Parathyroid adenoma (tissue), 2 donors: ENCODE results near the gene ARAP3.

ENCODE experiments used
- H2AFZ ChIP-seq: fragments of 300-600 bp; sonication (generic); one replicate; pipeline ENCODE4 v1.7.0; 2017; ENCODE audit warnings: antibody characterized with exemption, mild to moderate bottlenecking
- H3K27ac ChIP-seq: fragments of 300-600 bp; sonication (generic); one replicate; pipeline ENCODE4 v1.7.0; 2017
- H3K27me3 ChIP-seq: fragments of 300-600 bp; sonication (generic); one replicate; pipeline ENCODE4 v1.7.0; 2017; ENCODE audit warnings: low read length; ENCODE audit not compliant: control insufficient read depth, insufficient read depth
- H3K36me3 ChIP-seq: fragments of 300-600 bp; sonication (generic); one replicate; pipeline ENCODE4 v1.7.0; 2017; ENCODE audit warnings: low read length; ENCODE audit not compliant: control insufficient read depth, insufficient read depth
- H3K4me1 ChIP-seq: fragments of 300-600 bp; sonication (generic); one replicate; pipeline ENCODE4 v1.7.0; 2017; ENCODE audit warnings: control low read depth
- H3K4me2 ChIP-seq: fragments of 300-600 bp; sonication (generic); one replicate; pipeline ENCODE4 v1.7.0; 2017; ENCODE audit warnings: low read length
- H3K4me3 ChIP-seq: fragments of 300-600 bp; sonication (generic); one replicate; pipeline ENCODE4 v1.7.0; 2017; ENCODE audit warnings: low read depth, low read length
- H3K79me2 ChIP-seq: fragments of 300-600 bp; sonication (generic); one replicate; pipeline ENCODE4 v1.7.0; 2017; ENCODE audit warnings: control low read depth
- H3K9ac ChIP-seq: fragments of 300-600 bp; sonication (generic); one replicate; pipeline ENCODE4 v1.7.0; 2017; ENCODE audit warnings: mild to moderate bottlenecking
- H3K9me3 ChIP-seq: fragments of 300-600 bp; sonication (generic); one replicate; pipeline ENCODE4 v1.7.0; 2017; ENCODE audit warnings: low read length; ENCODE audit not compliant: control insufficient read depth
- TF ChIP-seq, protein P1 (sequence below): fragments of 300-600 bp; sonication (generic); IDR thresholded peaks from one replicate; pipeline ENCODE4 v1.7.0; 2017; ENCODE audit warnings: antibody characterized with exemption, mild to moderate bottlenecking
- donor health status: primary hyperparathyroidism.

ARAP3 gene

DNA sequence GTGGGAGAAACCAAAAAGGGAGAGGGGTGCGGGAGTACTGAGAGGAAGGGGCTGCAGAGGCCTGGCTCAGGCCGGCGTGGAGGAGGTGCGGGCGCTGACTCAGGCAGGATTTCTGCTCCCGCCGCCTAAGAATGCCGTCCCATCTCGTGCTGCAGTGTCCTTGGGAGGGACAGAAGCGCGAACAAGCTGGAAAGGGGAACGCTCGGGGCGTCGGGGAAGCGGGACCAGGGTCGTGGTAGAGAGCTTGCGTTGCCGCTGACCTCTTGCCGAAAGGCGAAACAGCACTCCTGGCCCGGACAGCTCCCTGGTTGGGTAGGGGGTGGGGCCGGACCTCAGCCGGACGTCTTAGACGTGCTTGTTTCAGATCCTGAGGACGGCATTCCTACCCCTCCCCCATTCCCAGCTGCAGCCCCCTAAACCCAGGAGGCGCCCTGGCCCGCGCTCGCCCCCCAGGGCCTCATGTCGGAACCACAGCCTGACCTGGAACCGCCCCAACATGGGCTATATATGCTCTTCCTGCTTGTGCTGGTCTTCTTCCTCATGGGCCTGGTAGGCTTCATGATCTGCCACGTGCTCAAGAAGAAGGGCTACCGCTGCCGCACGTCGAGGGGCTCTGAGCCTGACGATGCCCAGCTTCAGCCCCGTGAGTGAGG lies 44.1 kb downstream of the ARAP3 start:
- Histone ChIP-seq H2AFZ (peak overlapping the region; percentile 95), H3K4me2 (peak overlapping the region; percentile 72), H3K36me3 (no peaks in the 10 kb centered on the region), H3K9me3 (no peaks in the 10 kb centered on the region), H3K27ac (peak overlapping the region; percentile 91), H3K4me1 (peaks cover 6% of the 10 kb centered on the region), H3K9ac (peak overlapping the region; percentile 49), H3K27me3 (no peaks in the 10 kb centered on the region), H3K4me3 (peak overlapping the region; percentile 90), H3K79me2 (peaks cover 19% of the 10 kb centered on the region)
- TF ChIP-seq, protein P1, sequence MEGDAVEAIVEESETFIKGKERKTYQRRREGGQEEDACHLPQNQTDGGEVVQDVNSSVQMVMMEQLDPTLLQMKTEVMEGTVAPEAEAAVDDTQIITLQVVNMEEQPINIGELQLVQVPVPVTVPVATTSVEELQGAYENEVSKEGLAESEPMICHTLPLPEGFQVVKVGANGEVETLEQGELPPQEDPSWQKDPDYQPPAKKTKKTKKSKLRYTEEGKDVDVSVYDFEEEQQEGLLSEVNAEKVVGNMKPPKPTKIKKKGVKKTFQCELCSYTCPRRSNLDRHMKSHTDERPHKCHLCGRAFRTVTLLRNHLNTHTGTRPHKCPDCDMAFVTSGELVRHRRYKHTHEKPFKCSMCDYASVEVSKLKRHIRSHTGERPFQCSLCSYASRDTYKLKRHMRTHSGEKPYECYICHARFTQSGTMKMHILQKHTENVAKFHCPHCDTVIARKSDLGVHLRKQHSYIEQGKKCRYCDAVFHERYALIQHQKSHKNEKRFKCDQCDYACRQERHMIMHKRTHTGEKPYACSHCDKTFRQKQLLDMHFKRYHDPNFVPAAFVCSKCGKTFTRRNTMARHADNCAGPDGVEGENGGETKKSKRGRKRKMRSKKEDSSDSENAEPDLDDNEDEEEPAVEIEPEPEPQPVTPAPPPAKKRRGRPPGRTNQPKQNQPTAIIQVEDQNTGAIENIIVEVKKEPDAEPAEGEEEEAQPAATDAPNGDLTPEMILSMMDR, result peak; percentile 58

DNA sequence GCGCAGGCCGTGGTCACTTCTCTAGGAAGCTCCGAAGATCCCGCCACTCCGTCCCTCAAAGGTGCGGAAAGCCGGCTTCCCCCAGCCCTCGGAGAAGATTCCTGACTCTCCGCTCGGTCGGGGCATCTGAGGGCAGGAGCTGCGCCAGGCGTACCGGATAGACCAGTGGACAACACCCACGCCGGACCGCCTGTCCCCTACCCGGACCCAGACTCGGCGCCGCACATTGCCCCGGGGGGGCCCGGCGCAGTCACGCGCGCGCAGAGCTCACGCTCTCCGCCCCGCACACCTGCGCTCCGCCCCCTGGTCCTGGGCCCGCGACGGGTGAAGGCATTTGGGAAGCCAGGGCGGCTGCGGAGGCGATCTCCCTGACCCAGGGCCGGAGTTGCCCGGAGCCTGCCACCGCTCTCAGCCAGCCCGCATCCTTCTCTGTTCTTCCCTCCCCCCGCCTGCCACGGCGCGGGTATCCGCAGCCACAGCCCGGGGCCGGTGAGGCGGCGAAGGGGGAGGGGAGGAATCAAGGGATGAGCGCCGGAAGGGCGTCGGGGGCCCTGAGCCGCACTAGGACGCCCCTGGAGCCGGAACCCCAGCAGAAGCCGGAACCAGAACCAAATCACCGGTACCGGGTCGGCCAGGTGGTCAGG lies 44.8 kb downstream of the ARAP3 start:
- Histone ChIP-seq H3K27ac (peak overlapping the region; percentile 91), H2AFZ (peak overlapping the region; percentile 95), H3K9me3 (no peaks in the 10 kb centered on the region), H3K9ac (peak overlapping the region; percentile 49), H3K27me3 (no peaks in the 10 kb centered on the region), H3K36me3 (no peaks in the 10 kb centered on the region), H3K4me2 (peak overlapping the region; percentile 72), H3K79me2 (peaks cover 23% of the 10 kb centered on the region), H3K4me1 (peaks cover 6% of the 10 kb centered on the region), H3K4me3 (peak overlapping the region; percentile 90)
- TF ChIP-seq, protein P1, result no peak

DNA sequence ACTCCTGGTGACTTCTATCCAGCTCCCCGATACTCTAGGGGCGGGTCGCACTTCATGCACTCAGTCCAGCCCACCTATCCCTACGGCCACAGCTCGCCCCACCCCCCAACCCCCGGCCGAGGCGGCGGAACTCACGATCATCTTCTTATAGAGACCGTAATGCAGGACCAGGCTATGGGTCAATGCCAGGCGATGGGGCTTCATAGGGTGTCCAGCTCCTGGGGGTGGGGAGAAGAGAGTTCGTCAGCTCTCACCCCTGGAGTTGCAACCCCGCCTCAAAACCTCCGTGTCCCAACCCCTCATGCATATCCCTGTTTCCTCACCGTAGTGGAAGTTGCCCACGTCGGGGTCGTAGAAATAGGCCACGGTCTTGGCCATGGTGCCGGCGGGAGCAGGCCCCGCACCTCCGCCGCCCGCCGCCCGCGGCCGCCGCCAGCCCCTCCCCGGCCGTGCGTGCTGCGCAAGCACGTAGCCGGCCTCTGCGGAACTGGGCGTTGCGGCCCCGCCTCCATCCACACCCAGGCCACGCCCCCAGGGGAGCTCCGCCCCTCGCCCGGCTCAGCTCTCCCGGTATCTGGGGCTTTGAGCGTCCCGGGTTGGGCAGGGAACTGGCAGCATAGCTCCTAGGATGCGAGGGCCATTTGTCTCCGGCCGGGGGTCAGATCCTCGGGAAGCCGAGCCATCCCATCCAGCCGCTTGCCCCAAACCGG lies 45.5 kb downstream of the ARAP3 start, which contains the start of the genes HDAC3 and RELL2:
Gene HDAC3, minus strand, starts transcription at position 437 of the 710 bp plus-strand sequence. Its CDS starts 59 bp downstream, at position 378.
Gene RELL2, plus strand, starts transcription at position 585 of the 710 bp plus-strand sequence. CDS start 1,229 bp downstream, outside the sequence.
- TF ChIP-seq, protein P1, result no peak
- Histone ChIP-seq H3K4me1 (peaks cover 6% of the 10 kb centered on the region), H3K4me2 (peak within 1 kb of the TSS; percentile 84), H3K79me2 (peaks cover 23% of the 10 kb centered on the region), H3K9ac (peak within 1 kb of the TSS; percentile 49), H3K27me3 (no peaks in the 10 kb centered on the region), H2AFZ (peak within 1 kb of the TSS; percentile 95), H3K9me3 (no peaks in the 10 kb centered on the region), H3K4me3 (peak within 1 kb of the TSS; percentile 90), H3K36me3 (no peaks in the 10 kb centered on the region), H3K27ac (peak within 1 kb of the TSS; percentile 91)

DNA sequence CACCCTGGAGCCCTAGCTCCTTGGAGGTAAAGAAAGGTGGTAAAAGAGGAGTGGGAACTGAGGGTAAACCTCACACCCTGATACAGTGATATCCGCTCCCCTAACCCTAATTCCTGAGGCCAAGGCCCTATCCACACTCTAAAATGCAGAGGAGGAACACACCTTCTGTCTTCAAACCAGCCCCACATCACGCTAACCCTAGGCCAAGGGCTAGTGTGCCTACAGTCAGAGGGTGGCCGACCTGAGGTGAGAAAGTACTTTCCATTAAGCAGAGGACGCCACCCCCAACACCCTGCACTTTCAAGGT lies 46.0 kb downstream of the ARAP3 start:
- peak overlapping the region; percentile 84 for H3K4me2 ChIP-seq
- peak overlapping the region; percentile 91 for H3K27ac ChIP-seq
- H3K9me3 ChIP-seq, result no peaks in the 10 kb centered on the region
- peak overlapping the region; percentile 90 for H3K4me3 ChIP-seq
- H3K79me2 ChIP-seq, result peaks cover 23% of the 10 kb centered on the region
- peaks cover 6% of the 10 kb centered on the region for H3K4me1 ChIP-seq
- peak overlapping the region; percentile 82 for H2AFZ ChIP-seq
- no peaks in the 10 kb centered on the region for H3K36me3 ChIP-seq
- TF ChIP-seq, protein P1, result no peak
- no peaks in the 10 kb centered on the region for H3K27me3 ChIP-seq
- H3K9ac ChIP-seq, result peak overlapping the region; percentile 3
